Stimulated activated CD8-positive, alpha-beta memory T cell treated with anti-CD3 and anti-CD28 coated beads, Interleukin-15, amount 100 ng/mL, for 4 hours (primary cell): ENCODE data around the gene PDZRN3.

ENCODE experiments used
- DNase-seq, 2 donors: peaks; one replicate each; pipeline ENCODE4 v3.0.0-alpha.2; 2020; ENCODE audit warnings: low read depth in 2 of 2

PDZRN3 gene

DNA sequence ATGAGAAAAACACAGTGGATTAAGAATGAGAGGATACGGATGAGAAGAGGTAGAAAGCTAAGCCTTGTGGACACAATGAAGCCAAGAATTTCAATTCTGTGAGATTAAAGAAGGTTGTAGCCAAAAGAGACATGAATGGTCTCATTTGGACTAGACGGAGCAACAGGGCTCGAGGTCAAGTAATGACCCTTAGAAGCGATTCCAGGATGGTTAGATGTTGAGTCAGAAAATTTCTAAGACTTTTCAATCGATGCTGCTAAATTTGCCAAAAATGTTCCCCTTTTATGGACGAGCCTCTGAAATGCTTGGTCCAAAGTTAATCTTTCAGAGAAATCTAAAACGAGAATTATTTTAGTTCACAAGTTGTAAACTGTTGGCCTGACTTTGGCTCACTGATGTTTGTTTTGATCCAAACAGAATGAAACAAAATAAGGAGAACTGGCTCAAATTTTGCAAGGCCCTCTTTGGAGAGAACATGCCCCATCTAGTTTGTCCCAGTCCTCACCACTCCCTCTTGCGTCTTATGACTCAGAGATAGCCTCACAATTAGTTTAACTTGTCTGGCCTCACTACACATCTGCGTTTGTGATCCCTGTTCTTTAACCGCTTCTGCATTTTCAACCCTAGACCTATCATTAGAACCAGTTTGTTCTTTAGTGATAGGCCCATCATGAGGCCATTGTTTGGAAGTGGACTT is 235.5 kb downstream of the PDZRN3 start:
- DNase-seq: no peak

DNA sequence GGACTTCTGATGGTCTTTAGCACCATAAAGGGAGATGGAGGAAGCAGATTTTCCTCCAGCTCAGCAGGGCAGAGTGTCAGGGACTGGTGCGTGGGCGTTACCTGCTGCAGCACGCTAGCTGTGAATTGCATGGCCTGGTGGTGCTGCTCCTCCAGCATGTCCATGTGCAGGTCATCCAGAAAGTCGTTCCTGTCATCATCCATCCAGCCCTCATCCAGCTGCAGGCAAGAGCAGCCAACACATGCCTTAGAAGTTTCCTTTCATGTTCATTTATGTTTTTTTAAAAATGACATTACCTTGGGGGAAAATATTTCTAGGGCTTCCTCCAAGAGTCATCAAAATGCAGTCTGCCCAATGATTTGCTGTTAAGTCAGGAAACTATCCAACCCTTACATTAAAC is 239.2 kb downstream of the PDZRN3 start:
- DNase-seq: no peak

DNA sequence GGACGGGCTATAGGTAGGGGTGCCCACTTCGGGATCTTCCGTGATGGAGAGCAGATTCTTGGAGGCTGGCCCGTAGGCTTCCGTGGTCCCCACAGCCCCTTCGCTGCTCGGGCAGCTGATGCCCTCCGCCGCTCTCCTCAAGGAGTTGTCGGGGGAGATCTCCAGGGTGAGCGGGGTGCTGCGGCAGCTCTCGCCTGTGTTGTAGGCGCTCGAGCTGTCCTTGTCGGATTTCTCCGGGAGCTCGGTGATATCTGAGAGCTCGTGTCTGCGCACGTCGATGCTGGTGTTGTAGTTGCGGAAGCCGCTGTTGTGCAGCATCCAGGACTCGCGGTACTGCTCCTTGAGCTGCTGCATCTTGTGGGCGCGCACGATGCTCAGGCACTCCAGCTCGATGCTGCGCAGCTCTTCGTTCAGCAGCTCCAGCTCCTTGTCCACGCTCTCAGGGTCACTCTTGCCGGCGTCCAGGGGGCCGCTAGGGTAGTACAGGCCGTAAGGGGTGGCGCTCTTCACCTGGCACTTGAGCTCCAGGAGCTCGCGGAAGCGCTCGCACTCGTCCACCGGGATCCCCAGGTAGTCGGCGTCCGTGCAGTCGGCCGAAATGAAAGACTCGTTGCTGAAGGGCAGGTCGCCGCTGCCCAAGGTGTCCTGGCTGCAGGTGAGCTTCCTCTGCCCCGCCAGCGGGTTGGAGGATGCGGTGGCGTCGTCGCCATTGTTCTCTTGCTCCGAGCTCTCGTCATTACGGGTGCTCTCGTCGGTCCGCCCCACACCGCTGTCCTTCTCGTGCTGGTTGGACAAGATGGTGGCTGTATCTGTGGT is 240.4 kb downstream of the PDZRN3 start:
- DNase-seq: no peak

DNA sequence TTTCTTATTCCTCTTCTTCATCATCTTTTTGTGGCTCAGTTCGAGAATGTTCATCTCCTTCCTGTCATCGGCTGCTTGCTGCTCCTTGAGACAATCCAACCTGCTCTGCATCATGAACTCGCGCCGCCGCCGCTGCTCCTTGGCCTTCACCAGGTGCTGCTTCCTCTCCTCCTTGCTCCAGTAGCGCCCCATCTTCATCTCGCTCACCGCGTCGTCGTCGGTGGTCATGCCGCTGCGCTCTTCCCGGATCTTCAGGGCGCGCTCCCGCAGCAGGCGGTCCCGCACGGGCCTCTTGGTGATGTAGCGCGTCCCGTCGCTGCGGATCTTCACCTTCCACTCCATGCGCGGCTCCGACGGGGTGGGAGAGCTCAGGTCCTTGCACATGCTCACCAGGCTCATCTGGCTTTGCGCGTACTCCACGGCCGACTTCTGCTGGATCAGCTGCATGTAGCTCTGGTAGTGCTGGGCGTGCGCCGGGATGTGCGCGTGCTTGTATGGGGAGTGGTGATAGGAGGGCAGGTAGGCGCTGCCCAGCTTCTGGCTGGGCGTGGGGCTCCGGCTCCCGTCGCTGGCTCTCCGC is 241.2 kb downstream of the PDZRN3 start:
- no peak for DNase-seq

- no peak for DNase-seq
Observed at GRCh38 chr3:73381551-73381950, 243.2 kb downstream of the PDZRN3 start.

- no peak for DNase-seq
Observed at GRCh38 chr3:73380735-73381532, 243.8 kb downstream of the PDZRN3 start.

DNA sequence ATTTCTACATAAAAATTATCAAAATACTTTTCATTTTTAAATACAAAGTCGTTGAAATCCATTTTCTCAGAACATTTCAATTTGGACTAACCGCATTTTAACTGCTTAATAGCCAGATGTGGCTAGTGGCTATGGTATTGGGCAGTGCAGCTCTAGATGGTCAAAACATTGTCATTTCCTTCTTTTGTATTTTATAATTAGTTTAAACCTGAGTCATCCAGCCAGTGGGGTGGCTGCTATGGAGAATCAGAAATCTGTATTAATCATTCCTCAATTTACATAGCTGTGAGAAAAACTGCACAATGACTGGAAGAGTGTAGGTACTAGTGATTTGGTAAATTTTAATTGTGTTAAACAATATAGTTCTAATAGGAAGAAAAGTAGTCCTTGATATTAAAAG is 245.3 kb downstream of the PDZRN3 start:
- DNase-seq: no peak

DNA sequence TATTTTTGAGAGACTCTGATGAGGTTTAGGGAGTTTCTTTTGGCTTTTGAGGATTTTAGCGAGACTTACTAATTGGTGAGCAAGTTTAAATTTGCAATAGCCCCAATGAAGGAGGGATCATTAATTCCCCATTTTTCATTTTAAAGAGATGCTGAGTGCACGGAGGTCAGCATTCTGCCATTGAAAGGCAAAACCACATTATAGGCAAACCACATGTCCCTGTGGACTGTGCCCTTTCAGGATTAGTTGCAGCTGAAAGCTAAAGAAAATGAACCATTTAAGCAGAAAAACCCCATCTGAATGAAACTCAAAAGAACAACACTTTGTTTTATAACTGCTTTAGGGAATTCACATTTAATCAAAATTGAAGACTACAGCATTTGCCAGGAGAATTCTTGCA is 246.5 kb downstream of the PDZRN3 start:
- DNase-seq: no peak

GRCh38 chr3:73365756-73366397 is 258.9 kb downstream of the PDZRN3 start:
- no peak for DNase-seq

GRCh38 chr3:73364517-73364916 is 260.2 kb downstream of the PDZRN3 start:
- no peak for DNase-seq

- no peak for DNase-seq
Observed at GRCh38 chr3:73363093-73363492, 261.6 kb downstream of the PDZRN3 start.

GRCh38 chr3:73361591-73361990 is 263.1 kb downstream of the PDZRN3 start:
- DNase-seq: no peak

DNA sequence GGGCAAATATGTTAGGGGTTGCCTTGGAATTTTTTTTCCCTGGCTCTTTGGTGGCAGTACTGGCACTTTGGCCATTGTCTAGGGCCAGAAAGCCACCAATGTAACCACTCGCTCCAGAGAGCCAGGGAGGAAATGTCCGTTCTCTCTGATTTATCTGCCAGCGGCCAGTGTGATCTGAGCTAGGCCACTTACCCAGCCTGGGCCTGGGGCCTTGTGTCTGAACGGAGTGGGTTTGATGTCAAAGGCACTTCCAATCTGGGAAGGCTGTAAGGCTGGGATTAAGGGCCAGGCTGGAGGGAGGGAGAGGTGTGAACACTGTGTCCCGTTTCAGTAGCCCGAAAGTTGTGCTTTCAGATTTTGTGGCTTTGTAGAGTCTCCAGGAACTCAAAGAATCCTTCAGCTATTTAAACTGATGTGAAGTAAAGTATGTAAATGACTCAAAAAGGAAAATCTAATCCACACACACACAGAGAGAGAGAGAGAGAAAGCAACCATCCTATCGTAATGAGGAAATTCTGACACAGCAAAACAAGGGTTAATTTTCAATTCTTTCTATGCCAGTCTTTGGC is 271.0 kb downstream of the PDZRN3 start:
- DNase-seq: no peak

DNA sequence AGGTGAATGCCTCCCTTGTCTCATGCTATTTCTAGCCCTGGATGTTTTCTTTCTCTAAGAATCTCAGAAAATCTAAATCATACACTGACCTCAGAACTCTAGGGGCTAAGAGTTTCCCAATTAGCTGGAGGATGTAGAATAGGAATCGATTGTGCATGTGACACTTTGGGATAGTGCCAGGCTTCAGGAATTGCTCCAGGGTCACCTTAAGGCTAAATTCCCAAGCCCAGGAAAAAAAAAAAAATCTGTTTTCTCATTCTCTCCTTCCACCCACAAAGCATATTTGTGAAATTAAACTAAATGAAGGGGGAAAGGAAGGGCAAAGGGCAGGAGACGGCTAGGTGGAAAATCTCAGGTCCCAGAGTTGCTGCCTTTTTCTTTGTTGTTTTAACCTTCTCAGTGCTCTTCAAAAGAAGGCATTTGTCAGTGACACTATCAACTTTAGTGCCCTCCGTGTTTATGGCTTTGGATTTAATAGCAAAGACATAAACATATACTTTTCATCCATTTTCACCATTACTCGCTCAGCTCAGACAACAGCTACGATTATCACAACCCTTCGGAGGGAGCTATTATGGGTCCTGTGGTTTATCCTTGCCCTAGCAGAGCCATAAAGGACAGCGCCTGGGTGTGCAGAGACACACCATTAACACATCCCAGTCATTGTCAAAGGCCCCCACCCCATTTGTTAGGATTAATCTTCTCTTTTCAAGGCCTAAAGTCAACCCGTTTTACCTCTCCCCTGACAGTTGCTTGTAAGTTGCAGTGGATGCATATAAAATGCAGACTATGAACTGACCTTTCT is 271.7 kb downstream of the PDZRN3 start:
- DNase-seq: no peak

- DNase-seq: no peak
Observed at GRCh38 chr3:73351423-73352071, 273.2 kb downstream of the PDZRN3 start.

GRCh38 chr3:73350996-73351395 is 273.7 kb downstream of the PDZRN3 start:
- DNase-seq: no peak

GRCh38 chr3:73349657-73350056 is 275.1 kb downstream of the PDZRN3 start:
- DNase-seq: no peak

- DNase-seq: no peak
Observed at GRCh38 chr3:73342077-73342476, 282.7 kb downstream of the PDZRN3 start.

GRCh38 chr3:73341272-73341935 is 283.3 kb downstream of the PDZRN3 start:
- DNase-seq: no peak
